Tibial artery (tissue), 4 donors: ENCODE results near the gene HOXD10.
A peak's percentile ranks its signal among the peaks of the same experiment; 100 is the strongest.

Experiments used
- DNase-seq, 2 donors: peaks; one replicate each; pipeline ENCODE4 v3.0.0-alpha.2; 2019
- H3K27ac ChIP-seq, 2 donors: fragments of 200-600 bp; sonication (generic) in 1 of 2; 1 replicate in 1 of 2; 2 replicates in 1 of 2; pipeline ENCODE4 v1.5.1; 2018 to 2019; ENCODE audit warnings: mild to moderate bottlenecking in 1 of 2
- H3K27me3 ChIP-seq, 2 donors: fragments of 200-600 bp; sonication (generic) in 1 of 2; one replicate each; pipeline versions ENCODE4 v1.5.1 to v1.6.0; 2016 to 2019
- H3K36me3 ChIP-seq, 3 donors: fragments of 200-600 bp; sonication (generic) in 2 of 3; one replicate each; pipeline ENCODE4 v1.5.1; 2016 to 2019; ENCODE audit warnings: mild to moderate bottlenecking in 2 of 3
- H3K4me1 ChIP-seq, 4 donors: fragments of 200-600 bp; sonication (generic) in 2 of 4; 1 replicate in 3 of 4; 2 replicates in 1 of 4; pipeline ENCODE4 v1.5.1; 2016 to 2019
- H3K4me3 ChIP-seq, 2 donors: fragments of 200-600 bp; sonication (generic) in 1 of 2; 1 replicate in 1 of 2; 2 replicates in 1 of 2; pipeline ENCODE4 v1.5.1; 2018 to 2019; ENCODE audit warnings: mild to moderate bottlenecking in 2 of 2
- H3K9me3 ChIP-seq, 3 donors: fragments of 200-600 bp; sonication (generic) in 1 of 3; one replicate each; pipeline ENCODE4 v1.5.1; 2016 to 2019
- intact Hi-C: fragments of 100-400 bp; cut with DNase I; formaldehyde crosslinking; loops from one replicate; pipeline ENCODE4 v1.15.0; 2023; ENCODE audit warnings: low total_unique reads
- TF ChIP-seq, protein P1 (sequence below), 2 experiments: fragments of 200-600 bp in 1 of 2; fragments of 450-650 bp in 1 of 2; IDR thresholded peaks; one replicate each; pipeline ENCODE4 v1.5.1; 2017 to 2019; ENCODE audit warnings: antibody characterized with exemption in 2 of 2, mild to moderate bottlenecking in 1 of 2, moderate library complexity in 1 of 2

The HOXD10 gene

DNA sequence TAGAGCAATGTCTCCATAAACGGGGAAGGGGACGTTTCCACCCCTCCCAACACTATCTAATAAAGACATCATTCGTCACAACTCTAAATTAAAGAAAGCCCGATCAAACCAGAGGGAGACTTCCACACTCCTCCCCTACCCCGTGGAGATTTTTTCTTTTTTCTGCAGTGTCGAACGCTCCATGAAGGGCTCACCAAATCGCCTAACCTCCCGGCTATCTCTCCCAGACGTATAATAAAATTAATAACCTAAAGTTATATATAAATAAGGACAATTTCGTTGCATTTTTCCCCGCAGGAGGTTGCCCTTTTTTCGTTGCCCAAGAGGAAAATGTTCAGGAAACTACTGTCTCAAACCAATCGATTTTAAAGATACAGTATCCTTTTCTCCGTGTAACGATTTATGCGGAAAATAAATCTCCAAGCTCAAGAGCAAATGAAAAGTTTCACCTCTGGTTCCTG lies 35.2 kb upstream of the HOXD10 start:
- Histone ChIP-seq H3K27me3 (peaks cover 31 to 99% of the 10 kb centered on the region in 2 donors), H3K27ac (no peak overlapping the region), H3K4me3 (no peak overlapping the region), H3K36me3 (no peaks in the 10 kb centered on the region), H3K9me3 (peaks cover 0 to 7% (median 0%) of the 10 kb centered on the region in 3 donors), H3K4me1 (peaks cover 0 to 56% (median 37%) of the 10 kb centered on the region in 4 donors)
- no peak for DNase-seq
- intact Hi-C loops, result no loop called here
- TF ChIP-seq, protein P1, sequence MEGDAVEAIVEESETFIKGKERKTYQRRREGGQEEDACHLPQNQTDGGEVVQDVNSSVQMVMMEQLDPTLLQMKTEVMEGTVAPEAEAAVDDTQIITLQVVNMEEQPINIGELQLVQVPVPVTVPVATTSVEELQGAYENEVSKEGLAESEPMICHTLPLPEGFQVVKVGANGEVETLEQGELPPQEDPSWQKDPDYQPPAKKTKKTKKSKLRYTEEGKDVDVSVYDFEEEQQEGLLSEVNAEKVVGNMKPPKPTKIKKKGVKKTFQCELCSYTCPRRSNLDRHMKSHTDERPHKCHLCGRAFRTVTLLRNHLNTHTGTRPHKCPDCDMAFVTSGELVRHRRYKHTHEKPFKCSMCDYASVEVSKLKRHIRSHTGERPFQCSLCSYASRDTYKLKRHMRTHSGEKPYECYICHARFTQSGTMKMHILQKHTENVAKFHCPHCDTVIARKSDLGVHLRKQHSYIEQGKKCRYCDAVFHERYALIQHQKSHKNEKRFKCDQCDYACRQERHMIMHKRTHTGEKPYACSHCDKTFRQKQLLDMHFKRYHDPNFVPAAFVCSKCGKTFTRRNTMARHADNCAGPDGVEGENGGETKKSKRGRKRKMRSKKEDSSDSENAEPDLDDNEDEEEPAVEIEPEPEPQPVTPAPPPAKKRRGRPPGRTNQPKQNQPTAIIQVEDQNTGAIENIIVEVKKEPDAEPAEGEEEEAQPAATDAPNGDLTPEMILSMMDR (IDR thresholded peaks at IDR 0.05), result no peak

DNA sequence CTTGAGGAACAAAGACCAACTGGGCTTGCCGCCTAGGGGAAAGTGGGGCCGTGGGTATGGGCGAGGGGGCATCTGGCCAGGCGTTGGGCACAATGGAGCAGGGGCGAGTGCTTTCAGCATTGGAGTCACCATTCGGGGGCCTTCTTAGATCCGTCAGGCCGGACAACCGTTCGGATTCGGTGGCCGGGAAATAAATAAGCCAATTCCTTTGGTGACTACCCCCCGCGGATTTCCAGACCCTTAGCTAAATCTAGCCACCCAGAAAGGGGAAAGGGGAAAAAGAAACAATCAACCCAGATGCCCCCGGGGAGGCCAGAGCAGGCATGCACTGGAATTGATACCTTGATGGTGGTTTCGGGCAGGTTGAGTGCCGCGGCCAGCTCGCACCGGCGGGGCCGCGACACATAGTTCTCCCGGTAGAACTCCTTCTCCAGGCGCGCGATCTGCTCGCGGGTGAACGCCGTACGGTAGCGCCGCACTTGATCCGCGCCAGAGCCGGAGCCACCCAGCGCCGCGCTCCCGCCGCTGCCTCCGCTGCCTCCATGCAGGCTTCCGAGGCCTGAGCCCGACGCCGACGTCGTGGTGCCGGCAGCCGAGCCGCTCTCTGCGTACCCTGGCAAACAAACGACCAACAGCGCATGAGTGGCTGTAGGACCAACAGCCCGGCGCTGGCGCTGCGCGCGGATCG lies 34.6 kb upstream of the HOXD10 start:
- intact Hi-C loops, result no loop called here
- Histone ChIP-seq H3K4me1 (peaks cover 0 to 57% (median 38%) of the 10 kb centered on the region in 4 donors), H3K27ac (no peak overlapping the region), H3K27me3 (peaks cover 31 to 99% of the 10 kb centered on the region in 2 donors), H3K36me3 (no peaks in the 10 kb centered on the region), H3K9me3 (peaks cover 0 to 7% (median 0%) of the 10 kb centered on the region in 3 donors), H3K4me3 (no peak overlapping the region)
- TF ChIP-seq, protein P1 (IDR thresholded peaks at IDR 0.05), result no peak
- DNase-seq, result no peak

DNA sequence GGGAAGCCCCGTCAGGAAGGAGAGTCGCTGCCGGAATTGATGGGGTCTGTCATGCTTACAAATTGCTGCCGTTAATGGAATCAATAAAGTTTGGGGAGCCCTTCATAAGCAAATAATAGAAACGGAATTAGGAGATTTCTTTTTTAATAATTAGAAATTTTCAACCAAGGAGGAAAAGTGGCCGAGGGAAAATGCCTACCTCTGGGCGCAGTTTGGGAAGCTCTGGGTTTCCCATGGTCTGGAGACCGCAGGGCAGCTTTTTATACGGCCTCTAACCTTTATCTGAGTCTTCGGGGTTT lies 34.1 kb upstream of the HOXD10 start:
- peaks cover 0 to 57% (median 38%) of the 10 kb centered on the region in 4 donors for H3K4me1 ChIP-seq
- H3K36me3 ChIP-seq, result no peaks in the 10 kb centered on the region
- intact Hi-C loops, result no loop called here
- peaks cover 31 to 99% of the 10 kb centered on the region in 2 donors for H3K27me3 ChIP-seq
- DNase-seq, result no peak
- TF ChIP-seq, protein P1 (IDR thresholded peaks at IDR 0.05), result no peak
- H3K4me3 ChIP-seq, result no peak overlapping the region
- H3K27ac ChIP-seq, result no peak overlapping the region
- H3K9me3 ChIP-seq, result peaks cover 0 to 7% (median 0%) of the 10 kb centered on the region in 3 donors

DNA sequence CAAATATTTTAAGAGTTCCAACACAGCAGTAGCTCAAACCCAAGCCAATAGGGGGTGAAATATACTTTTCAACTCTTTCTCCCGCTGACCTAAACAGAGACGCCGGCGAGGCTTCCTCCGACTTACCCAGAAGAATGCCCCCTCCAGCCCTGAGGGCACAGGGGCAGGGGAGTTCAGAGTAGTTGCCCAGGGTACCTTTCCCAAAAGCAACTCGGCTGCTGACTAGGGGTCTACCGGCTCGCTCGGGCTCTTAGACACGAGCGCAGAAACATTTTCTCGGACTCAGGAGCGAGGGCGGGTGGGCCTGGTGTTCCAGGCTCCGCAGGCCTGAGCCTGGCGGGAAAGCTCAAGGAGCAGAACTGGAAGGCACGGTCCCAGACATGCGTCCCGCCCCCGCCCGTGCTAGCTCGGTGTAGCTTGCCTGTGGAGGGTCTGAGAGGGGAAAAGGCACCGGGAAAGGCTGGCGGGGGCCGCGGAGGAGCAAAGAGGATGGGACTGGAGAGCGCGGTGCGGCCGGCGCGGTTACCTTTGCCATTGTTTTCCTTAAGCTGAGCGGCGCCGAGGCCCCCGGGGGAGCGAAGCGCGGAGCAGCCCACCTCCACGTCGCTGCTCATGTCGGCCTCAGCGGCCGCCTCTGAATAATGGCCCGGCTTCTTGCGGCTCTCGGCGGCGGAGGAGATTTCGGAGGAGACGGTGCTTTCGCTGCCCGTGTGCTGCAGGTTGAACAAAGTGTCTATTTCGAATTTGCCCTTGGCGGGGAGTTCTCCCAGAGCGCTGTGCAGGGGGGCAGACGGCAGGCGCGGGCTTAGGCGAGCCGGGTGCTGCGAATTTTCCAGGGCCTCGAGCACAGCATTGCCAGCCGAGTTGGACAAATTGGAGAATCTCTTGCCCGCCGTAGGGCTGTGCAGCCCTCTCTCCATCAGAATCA lies 33.5 kb upstream of the HOXD10 start:
- Histone ChIP-seq H3K36me3 (no peaks in the 10 kb centered on the region), H3K4me1 (peaks cover 0 to 61% (median 41%) of the 10 kb centered on the region in 4 donors), H3K27ac (no peak overlapping the region), H3K27me3 (peaks cover 30 to 99% of the 10 kb centered on the region in 2 donors), H3K9me3 (peaks cover 0 to 7% (median 0%) of the 10 kb centered on the region in 3 donors), H3K4me3 (no peak overlapping the region)
- TF ChIP-seq, protein P1 (IDR thresholded peaks at IDR 0.05), result no peak
- DNase-seq, result no peak
- intact Hi-C loops, result no loop called here

DNA sequence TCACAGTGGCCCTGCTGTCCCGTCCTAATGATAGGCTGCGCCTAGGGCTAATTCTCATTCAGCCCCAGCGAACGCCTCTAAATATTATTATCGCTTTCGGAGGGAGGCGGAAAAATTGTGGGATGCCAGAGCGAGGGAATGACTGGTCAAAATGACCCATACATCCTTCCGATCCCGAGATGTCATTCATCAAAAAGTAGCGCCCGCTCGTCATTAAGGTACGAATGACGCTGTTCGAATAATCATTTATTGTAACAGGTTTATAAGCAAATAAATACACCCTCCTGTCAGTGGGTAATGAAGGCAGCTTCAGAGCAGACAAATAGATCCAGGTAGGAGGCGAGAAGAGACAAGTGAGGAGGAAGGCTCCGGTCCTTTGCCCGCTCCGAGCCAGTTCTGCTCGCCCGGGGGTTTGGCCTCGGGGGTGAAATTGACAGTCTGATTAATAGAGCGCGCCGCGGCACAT lies 32.7 kb upstream of the HOXD10 start, which contains the start of gene EVX2:
Gene EVX2 (minus strand): TSS at position 167 of the 466 bp plus-strand sequence. CDS start 186 bp downstream, outside the sequence.
- no peaks in the 10 kb centered on the region for H3K36me3 ChIP-seq
- peaks cover 24 to 99% of the 10 kb centered on the region in 2 donors for H3K27me3 ChIP-seq
- H3K27ac ChIP-seq, result no peak within 1 kb of the TSS
- peak in 1 of 2 donors; percentile 52 for DNase-seq
- H3K9me3 ChIP-seq, result peaks cover 0 to 7% (median 0%) of the 10 kb centered on the region in 3 donors
- intact Hi-C loops, result no loop called here
- TF ChIP-seq, protein P1 (IDR thresholded peaks at IDR 0.05), result no peak
- H3K4me3 ChIP-seq, result no peak within 1 kb of the TSS
- H3K4me1 ChIP-seq, result peaks cover 0 to 67% (median 46%) of the 10 kb centered on the region in 4 donors
